ENCODE data around the gene ADAMTSL1.

ADAMTSL1 gene

DNA sequence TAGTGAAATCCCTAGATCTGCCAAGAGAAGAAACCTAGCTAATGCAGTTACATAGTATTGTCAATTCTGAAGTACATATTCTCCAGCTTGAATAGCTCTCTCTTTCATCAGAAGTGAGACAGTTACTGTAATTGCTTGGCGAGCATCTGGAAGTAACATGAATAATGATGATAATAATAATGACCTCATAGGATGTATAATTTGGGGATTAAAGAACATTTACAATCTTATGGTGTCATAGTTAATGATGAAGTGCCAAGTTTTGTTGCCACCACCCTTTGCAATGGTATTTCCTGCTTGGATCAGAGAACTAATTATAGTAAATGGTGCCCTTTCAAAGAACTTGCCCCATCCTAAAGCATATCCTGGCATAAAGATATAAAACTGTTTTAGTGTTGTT lies 201.4 kb downstream of the ADAMTSL1 start:
- in situ Hi-C loops (cut with HindIII; ENCODE audit: low sequenced_read_pairs), result no loop called here
- no peak overlapping the region for H3K4me3 ChIP-seq (ENCODE audit: low read depth, low read length)
- TF ChIP-seq, protein P1, sequence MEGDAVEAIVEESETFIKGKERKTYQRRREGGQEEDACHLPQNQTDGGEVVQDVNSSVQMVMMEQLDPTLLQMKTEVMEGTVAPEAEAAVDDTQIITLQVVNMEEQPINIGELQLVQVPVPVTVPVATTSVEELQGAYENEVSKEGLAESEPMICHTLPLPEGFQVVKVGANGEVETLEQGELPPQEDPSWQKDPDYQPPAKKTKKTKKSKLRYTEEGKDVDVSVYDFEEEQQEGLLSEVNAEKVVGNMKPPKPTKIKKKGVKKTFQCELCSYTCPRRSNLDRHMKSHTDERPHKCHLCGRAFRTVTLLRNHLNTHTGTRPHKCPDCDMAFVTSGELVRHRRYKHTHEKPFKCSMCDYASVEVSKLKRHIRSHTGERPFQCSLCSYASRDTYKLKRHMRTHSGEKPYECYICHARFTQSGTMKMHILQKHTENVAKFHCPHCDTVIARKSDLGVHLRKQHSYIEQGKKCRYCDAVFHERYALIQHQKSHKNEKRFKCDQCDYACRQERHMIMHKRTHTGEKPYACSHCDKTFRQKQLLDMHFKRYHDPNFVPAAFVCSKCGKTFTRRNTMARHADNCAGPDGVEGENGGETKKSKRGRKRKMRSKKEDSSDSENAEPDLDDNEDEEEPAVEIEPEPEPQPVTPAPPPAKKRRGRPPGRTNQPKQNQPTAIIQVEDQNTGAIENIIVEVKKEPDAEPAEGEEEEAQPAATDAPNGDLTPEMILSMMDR (IDR thresholded peaks at IDR 0.05; ENCODE audit: low read depth, low read length, missing control alignments), result no peak
- DNase-seq (ENCODE audit: low read depth), result no peak

DNA sequence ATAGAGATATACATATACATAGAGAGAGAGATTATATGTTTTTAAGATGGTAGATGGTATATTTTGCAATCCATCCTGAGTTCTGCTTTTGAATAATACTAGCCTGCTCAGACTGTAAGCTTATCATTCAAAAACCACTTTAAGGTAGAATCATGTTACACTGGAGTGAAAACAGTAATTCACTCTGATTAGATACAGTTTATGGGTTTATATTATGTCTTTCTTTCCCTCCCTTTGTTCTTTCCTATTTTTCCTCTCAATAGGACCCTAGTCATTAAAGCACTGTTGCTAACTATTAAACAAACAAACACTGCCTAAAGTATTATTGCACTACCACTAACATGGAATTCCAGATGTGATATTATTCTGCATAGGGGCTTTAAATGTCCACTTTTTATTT lies 202.0 kb downstream of the ADAMTSL1 start:
- in situ Hi-C loops (cut with HindIII; ENCODE audit: low sequenced_read_pairs), result no loop called here
- TF ChIP-seq, protein P1 (IDR thresholded peaks at IDR 0.05; ENCODE audit: low read depth, low read length, missing control alignments), result no peak
- no peak overlapping the region for H3K4me3 ChIP-seq (ENCODE audit: low read depth, low read length)
- DNase-seq (ENCODE audit: low read depth), result no peak

DNA sequence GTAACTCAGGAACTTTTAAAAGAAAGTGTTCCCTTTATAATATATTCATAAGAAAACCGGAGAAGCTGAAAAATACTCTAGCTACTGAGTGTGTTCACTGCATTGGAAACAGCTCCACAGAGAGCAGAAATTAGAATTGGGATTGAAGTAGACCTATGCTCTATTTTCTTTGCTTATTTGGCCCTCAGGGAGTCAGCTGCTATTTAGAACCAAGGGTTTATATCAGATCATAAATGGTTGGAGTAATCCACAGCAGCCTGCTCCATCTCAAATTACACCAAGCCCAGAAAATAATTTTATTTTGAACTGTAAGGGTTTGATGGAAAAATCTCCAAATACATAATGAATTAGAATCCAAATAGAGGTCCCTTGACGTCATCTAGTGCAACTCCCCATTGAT lies 202.6 kb downstream of the ADAMTSL1 start:
- TF ChIP-seq, protein P1 (IDR thresholded peaks at IDR 0.05; ENCODE audit: low read depth, low read length, missing control alignments), result no peak
- in situ Hi-C loops (cut with HindIII; ENCODE audit: low sequenced_read_pairs), result no loop called here
- H3K4me3 ChIP-seq (ENCODE audit: low read depth, low read length), result no peak overlapping the region
- DNase-seq (ENCODE audit: low read depth), result no peak

DNA sequence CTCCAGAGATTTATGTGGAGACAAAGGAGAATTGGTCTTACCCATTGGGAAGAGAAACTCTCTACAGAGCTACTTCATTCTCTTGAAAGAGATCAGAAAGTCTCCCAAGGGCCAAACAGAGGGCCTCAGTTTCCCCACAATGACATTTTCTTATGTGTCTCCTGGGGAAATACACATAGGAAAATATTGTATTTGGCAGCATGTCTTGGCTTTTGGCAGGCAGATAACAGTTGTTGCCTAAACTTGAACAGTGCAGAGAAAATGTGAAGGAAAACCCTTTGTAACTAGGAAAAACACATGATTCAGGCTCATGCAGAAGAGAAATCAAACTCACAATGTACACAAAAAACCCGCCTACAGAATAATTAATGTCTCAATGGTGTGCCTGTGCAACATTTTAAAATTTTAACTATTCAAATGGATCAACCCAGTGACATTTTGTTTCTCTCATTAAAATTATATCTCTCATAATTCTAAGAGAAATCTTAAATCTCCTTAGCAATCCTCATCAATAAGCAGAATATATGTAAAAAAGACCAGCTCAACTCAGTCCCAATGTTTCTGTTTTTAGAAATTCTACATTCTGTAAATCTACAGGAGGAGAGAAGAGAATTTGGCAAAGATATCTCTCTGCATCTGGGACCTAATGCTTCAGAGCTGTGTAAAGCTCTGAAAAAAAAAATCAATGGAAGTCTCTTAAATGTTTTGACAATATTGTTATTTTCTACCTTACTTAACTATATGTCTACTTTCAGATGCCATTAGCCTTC lies 205.1 kb downstream of the ADAMTSL1 start:
- H3K4me3 ChIP-seq (ENCODE audit: low read depth, low read length), result no peak overlapping the region
- in situ Hi-C loops (cut with HindIII; ENCODE audit: low sequenced_read_pairs), result no loop called here
- TF ChIP-seq, protein P1 (IDR thresholded peaks at IDR 0.05; ENCODE audit: low read depth, low read length, missing control alignments), result no peak
- no peak for DNase-seq (ENCODE audit: low read depth)

DNA sequence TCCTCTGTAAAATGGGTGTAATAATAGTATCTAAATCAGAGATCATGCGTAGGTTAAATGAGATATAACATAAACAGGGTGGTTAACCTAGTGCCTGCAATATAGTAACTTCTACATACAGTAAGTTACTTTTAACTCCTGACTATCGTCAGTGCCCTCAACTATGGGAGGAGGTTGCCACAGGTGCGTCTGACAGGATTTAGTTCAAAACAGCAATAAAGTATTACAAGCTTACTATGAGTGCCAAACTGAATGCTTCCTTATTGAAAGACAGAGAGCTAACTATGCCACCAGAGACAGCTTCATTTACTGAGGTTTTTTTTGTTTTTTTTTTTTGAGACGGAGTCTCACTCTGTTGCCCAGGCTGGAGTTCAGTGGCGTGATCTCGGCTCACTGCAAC lies 209.0 kb downstream of the ADAMTSL1 start:
- TF ChIP-seq, protein P1 (IDR thresholded peaks at IDR 0.05; ENCODE audit: low read depth, low read length, missing control alignments), result no peak
- DNase-seq (ENCODE audit: low read depth), result no peak
- in situ Hi-C loops (cut with HindIII; ENCODE audit: low sequenced_read_pairs), result no loop called here

DNA sequence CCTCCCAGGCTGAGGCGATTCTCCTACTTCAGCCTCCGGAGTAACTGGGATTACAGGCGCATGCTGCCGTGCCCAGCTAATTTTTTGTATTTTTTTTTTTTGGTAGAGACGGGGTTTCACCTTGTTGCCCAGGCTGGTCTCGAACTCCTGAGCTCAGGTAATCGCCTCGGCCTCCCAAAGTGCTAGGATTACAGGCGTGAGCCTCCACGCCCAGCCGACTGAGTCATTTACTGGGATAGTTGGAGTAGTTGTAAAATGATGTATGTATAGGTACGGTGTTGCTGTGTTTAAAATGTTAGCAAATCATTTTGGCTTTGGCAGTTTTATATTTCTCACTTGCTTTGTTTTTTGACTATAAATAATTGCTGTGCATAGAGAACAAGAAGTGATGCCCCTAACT lies 209.4 kb downstream of the ADAMTSL1 start:
- TF ChIP-seq, protein P1 (IDR thresholded peaks at IDR 0.05; ENCODE audit: low read depth, low read length, missing control alignments), result no peak
- no peak overlapping the region for H3K4me3 ChIP-seq (ENCODE audit: low read depth, low read length)
- DNase-seq (ENCODE audit: low read depth), result no peak
- in situ Hi-C loops (cut with HindIII; ENCODE audit: low sequenced_read_pairs), result no loop called here

More for the DNA sequence above, 209.0 kb downstream of the ADAMTSL1 start:
- no peak overlapping the region for H3K4me3 ChIP-seq (ENCODE audit: low read depth, low read length)
